Left ventricle myocardium superior (tissue), 1 donor: ENCODE data around the gene NR2E3. TPM values are rescaled to one million over a fixed set of nuclear protein-coding genes. Genes with fewer than 3 reads are reported as not detected.
"Not testable (repeated sequence)": the region's sequence is repeated elsewhere in the genome, so short reads cannot be mapped to it uniquely, and the experiment has no call there.

ENCODE experiments used
- ATAC-seq: fragments of 200-7000 bp; cut with Tn5 transposase; one replicate; pipeline ENCODE4 v1.9.1; 2020; ENCODE audit warnings: mild to moderate bottlenecking, moderate library complexity
- DNase-seq: peaks from one replicate; pipeline ENCODE4 v3.0.0-alpha.2; 2020
- intact Hi-C: fragments of 100-400 bp; cut with micrococcal nuclease; formaldehyde crosslinking; loops from one replicate; pipeline ENCODE4 v1.11.0; 2022
- total RNA-seq: library from RNA; stranded (reverse); fragmentation: NEBNext Ultra II Directional; extraction: Animal tissue kit (Norgen Biotek cat#: 25700); gene quantifications from one replicate; pipeline ENCODE4 v1.2.1, GENCODE V29; 2021
- donor health status: DM: no; HTN: yes; CAD: no; lungs with severe emphysema.

NR2E3 gene
- total RNA-seq, 1 donor from 2014 or later: not detected

DNA sequence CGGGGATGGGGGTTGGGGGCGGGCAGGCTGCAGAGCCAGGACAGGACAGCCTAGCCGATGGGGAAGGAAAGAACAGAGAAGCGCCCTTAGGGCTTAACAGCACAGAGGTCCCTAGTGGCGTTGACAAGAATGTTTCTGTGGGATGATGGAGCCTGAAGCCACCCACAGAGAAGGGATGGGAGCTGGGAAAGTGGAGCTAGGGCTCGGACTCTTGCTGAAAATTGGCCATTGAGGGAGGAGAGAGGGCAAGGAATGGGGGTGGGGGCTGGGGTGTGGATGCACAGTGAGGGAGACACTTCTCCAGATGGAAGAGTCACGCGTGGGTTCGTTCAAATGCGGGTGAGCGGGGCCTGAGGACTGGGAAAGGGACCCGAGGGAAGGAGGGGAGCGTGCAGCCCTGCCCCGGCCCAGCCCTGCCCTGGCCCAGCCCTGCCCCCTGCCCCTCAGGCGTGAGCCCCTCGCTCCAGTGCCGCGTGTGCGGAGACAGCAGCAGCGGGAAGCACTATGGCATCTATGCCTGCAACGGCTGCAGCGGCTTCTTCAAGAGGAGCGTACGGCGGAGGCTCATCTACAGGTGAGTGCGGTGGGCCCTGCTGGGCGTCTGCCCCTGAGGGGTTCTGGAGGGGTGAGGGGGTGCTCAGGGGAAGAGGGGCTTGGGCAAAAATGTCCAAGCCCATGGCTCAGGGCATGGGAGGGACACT lies 832 bp downstream of the NR2E3 start:
- intact Hi-C loops: no loop called here
- DNase-seq (no peak), ATAC-seq (no peak)

DNA sequence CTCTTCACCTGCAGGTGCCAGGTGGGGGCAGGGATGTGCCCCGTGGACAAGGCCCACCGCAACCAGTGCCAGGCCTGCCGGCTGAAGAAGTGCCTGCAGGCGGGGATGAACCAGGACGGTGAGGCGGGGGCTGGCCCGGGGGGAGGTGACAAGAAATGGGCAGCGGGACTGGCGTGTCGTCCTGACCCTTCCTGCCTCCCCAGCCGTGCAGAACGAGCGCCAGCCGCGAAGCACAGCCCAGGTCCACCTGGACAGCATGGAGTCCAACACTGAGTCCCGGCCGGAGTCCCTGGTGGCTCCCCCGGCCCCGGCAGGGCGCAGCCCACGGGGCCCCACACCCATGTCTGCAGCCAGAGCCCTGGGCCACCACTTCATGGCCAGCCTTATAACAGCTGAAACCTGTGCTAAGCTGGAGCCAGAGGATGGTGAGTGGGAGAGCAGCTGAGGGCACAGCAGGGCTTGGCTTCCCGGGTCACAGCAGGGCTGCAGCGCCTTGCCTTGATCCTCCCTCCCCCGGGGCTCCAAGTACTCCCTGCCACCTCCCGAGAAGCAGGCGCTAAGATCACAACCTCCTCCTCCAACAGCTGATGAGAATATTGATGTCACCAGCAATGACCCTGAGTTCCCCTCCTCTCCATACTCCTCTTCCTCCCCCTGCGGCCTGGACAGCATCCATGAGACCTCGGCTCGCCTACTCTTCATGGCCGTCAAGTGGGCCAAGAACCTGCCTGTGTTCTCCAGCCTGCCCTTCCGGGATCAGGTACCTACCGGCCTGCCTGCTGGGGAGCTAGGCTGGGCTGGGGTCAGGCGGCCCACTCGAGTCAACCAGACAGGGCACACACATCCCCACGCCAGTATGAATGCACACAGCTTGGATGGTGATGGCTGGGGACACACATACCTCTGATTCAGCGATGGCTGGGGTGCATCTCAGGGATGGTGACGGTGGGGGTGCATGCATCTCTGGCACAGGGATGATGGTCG lies 1.7 kb downstream of the NR2E3 start:
- no peak for ATAC-seq
- no peak for DNase-seq
- intact Hi-C loops: no loop called here

DNA sequence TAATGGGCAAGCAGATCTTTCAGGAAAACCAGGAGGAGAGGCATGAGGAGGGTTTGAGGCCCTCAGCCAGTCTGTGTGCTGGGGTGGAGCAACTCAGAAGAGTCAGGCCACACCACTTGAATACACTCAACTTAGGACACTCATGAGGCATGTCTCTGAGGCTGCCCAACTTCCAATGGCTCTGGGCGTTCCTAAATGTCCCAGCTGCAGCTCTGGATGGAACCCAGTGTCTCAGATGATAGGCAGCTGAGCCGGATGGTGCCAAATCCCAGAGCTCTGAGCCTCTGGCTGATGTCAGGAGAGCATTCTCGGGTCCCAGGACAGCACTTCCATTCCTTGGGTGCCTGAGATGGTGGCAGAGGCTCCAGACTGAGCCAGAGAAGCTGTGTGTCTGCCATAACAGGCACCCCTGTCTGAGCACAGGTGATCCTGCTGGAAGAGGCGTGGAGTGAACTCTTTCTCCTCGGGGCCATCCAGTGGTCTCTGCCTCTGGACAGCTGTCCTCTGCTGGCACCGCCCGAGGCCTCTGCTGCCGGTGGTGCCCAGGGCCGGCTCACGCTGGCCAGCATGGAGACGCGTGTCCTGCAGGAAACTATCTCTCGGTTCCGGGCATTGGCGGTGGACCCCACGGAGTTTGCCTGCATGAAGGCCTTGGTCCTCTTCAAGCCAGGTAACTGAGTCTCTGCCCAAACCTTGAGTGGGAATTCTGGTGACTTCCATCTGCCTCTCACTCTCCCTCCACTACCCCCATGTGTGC lies 2.8 kb downstream of the NR2E3 start:
- intact Hi-C loops: no loop called here
- DNase-seq (peak; percentile 57), ATAC-seq (peak; percentile 79)

GRCh38 chr15:71813723-71814470 lies 3.5 kb downstream of the NR2E3 start:
- intact Hi-C loops: no loop called here
- DNase-seq (no peak), ATAC-seq (no peak)

DNA sequence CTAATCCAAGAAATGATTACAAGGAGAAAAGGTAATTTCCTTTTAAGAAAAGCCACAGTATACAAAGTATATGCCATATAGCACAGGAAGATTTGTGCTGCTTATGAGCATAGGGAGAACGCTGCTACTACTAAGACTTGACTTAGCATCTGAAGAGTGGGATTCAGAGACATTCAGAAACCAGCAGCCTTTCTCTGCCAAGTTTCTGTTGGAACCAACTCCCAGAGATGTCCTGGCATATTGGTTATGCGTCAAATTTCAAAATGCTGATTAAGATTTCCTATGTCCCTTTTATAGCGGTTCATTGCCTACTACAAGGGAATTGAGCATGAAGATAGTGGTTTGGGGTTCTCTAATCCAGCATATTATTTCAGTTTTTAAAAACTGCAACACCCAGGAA lies 4.9 kb downstream of the NR2E3 start:
- ATAC-seq: no peak
- intact Hi-C loops: no loop called here

DNA sequence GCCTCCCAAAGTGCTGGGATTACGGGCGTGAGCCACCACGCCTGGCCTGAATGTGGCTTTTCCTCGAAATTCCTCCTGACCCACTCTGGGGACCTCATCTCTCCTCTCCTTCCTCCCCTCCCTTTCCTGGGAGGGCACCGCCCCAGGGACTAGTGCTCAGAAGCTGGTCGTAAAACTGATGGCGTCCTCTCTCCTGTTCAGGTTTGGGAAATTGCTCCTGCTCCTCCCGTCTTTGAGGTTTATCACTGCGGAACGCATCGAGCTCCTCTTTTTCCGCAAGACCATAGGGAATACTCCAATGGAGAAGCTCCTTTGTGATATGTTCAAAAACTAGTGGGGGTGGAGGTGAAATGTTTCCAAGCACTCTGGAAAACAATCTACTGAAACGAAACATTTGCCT lies 7.0 kb downstream of the NR2E3 start:
- ATAC-seq: no peak
- DNase-seq: no peak
- intact Hi-C loops: no loop called here

More for the DNA sequence above, 4.9 kb downstream of the NR2E3 start:
- no peak for DNase-seq

DNA sequence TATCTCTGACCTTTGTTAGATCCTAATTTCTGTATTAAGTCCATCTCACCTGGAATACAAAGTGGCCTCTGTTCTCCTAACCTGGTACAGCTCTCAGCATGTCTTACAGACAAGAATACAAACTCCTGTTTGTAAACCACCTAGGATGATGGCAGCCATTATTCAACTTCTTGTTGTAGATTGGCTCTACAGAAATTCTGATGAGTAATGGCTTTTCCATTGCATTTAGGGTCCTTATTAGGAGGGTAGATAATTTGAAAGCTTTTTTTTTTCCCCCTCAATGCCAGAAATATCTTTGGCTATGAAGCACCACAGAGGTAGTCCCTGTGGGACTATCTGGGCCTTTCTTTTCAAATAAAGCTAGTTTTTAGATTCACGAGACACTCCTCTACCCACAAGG lies 9.8 kb downstream of the NR2E3 start:
- no peak for ATAC-seq
- no peak for DNase-seq
- intact Hi-C loops: no loop called here

DNA sequence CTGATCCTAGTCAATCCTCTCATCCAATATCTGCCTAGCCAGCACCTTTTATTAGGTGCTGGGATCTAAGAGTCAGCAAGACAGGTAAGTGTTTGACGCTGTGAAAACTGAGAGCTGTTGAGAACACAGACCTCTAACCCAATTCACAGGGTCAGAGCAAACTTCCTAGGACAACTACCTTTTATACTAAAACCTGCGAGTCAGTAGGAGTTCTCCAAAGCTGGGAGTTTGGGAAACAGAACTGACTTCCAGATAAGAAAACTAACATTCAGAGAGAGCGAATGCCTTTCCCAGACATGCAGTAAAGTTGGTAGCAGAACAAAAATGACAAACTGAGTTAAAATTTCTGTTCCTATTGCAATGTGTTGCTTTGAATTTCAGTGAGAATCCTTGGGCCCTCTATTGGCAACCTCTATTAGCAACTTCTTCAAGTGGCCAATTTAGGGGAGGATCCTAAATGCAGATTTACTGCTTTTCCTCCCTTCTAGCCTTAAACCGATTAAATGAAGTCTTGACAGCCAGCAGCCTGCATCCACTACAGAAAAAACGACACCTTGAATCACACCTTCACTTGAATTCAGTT lies 11.3 kb downstream of the NR2E3 start:
- no peak for ATAC-seq
- intact Hi-C loops: no loop called here

DNA sequence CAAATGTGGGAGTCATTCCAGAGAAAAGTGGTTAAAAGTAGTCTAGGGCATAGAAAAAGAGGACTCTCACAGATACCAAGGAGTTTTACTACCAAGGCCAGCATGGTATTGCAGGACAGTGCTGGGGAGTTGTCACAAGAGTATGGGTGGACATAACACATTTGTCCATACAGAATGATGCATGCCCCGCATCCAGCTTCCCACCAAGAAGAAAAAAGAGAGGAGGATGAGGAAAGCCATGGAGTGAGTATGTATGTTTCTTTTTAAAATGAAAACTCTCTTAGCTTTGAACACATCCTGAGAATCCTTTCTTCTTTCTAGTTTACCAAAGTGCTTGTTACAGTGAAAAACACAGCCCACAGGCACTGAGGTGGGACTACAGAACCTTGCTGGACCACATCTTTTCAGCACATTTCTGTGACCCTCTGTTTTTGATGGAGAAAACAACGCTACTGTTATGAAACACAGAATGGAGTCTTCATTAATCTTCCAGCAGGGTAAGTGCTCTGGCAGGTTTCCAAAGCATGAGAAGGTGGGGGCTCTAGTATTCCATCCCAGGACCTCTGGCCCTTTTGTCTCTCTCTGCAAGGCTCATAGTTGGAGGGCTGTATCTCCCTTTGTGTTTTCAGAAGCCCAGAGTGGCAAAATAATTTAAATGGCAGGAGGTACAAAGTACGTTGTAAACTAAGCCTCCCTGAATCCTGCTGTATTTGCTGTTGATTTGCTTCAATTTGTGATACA lies 12.7 kb downstream of the NR2E3 start:
- DNase-seq: no peak
- ATAC-seq: no peak
- intact Hi-C loops: no loop called here

More for the DNA sequence above, 11.3 kb downstream of the NR2E3 start:
- no peak for DNase-seq

DNA sequence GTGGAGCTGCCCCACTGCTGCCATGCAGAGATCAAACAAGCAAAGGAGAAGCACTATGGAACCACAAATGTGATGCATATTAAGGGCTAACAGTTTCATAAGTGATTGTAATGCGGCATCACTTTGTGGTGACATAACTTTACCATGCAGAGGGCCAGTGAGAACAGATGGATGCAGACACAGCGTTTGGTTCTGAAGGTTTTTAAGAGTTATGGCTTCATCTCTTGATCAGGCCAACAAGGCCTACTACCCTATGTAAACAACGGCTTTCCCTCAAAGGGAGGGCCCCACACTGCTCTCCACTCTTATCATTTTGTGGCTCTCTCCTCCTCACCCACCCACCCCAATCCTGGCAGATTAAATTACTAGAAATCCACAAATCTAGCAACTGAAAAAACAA lies 13.4 kb downstream of the NR2E3 start:
- ATAC-seq: no peak
- intact Hi-C loops: no loop called here
- no peak for DNase-seq

DNA sequence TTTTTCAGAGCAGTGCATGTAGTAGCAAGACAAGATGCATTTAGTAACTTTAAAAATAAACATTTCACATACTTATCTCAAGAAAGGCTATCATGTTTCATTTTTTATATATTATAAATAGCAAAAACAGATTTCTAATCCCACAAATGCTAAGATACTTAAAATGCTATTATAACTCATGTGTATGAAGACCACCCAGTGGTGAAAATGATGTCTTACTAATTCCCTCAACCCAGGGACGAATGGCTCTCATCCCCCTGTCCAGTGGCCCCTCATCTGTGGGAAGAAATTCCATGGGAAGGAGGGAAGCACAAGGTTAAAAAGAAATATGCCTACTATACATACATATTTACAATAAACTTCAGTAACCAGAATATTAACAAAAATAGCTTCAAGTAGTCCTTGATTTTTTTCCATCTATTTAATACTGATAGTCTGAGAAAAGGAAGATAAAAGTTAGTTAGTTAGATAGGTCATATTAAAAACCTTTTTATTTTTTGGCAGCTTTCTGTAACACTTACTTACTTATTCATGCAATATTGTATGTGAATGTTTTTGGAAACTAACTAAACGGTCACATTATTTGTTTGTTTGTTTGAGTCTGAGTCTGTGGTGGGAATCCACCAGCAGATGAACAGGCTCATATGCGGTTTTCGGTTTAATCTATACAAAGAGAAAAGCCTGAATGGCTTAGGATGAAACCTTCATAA lies 14.8 kb downstream of the NR2E3 start:
- DNase-seq (no peak), ATAC-seq (no peak)
- intact Hi-C loops: no loop called here

DNA sequence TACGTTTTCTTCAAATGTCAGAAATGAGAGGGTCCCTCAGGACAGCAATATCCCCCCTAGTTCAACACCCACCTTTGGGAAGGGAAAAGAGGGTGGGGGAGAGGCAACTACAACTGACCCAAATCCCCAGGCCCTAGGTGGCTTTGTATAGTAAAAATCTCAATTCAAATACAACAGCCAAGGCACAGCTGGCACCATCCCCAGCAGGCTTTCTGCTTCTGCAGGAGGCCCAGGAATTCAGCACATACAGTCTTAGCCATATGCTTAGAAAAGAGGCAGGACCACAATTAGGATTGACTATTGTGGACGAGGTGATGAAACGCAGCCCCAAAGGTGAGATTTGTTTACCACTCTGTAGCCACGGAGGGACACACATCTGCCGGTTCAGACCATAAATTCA lies 15.8 kb downstream of the NR2E3 start:
- intact Hi-C loops: no loop called here
- DNase-seq (no peak), ATAC-seq (no peak)

DNA sequence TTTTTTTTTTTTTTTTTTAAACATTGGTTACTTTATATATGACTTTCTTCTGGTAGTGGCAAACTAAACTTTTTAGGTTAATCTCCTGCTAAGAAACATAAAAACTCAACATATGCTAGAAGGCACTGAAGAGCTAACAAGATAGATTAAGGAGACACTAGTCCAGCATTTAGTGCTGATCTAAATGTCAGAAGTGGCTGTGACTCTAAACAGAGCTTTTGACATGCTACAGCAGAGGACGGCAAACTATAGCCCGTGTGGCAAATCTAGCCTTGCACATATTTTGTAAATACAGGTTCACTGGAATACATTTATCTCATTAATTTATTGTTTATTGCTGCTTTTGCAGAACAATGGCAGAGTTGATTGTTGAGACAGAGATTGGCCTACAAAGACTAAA lies 20.6 kb downstream of the NR2E3 start:
- no peak for DNase-seq
- intact Hi-C loops: no loop called here
- peak; percentile 43 for ATAC-seq

GRCh38 chr15:71841563-71841962 lies 31.2 kb downstream of the NR2E3 start:
- DNase-seq (no peak), ATAC-seq (no peak)
- intact Hi-C loops: no loop called here

DNA sequence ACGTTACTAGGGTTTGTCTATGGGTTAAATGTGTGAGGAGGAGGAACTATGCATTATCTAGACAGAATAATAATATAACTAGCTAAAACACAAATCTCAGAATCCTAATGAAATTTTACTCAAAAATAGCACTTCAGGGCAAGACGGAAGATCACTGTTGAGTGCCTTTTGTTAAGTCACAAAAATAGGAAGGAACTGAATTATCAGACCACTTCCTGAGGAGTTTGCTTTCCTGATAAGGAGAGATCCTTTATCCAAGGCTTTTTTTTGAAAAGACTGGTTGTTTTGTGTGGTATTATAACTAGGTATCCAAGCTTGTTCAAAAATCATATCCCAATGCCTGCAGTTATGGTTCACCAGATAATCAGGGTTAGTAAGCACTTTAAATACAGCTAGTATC lies 34.6 kb downstream of the NR2E3 start:
- DNase-seq (no peak), ATAC-seq (no peak)
- intact Hi-C loops: no loop called here

DNA sequence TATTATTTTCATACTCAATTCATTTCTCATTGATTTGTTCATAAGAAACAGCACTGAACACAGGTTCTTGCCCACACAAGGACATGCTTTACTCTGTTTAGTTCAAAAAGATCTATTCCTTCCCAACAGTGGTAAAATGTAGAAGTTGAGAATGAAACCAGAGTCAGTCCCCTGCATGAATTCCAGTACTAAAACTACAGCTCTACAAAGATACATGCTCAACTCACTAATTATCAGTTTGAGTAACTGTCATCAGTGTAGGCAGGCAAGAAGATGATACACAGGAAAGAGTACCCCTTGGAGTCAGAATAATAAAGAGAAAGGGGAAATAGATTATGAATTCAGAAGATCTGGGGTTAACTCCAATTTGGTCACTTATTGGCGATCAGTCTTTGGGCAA lies 43.2 kb downstream of the NR2E3 start:
- no peak for DNase-seq
- ATAC-seq: no peak
- intact Hi-C loops: no loop called here

- DNase-seq, ATAC-seq, intact Hi-C loops: not testable (repeated sequence)
Observed at GRCh38 chr15:71858232-71858631, 47.9 kb downstream of the NR2E3 start.
